HG03354 (cell line): ENCODE data around the gene EYA2.
A peak's percentile ranks its signal among the peaks of the same experiment; 100 is the strongest.
"Not testable (repeated sequence)": the region's sequence is repeated elsewhere in the genome, so short reads cannot be mapped to it uniquely, and the experiment has no call there.

ENCODE experiments used
- ATAC-seq: cut with Tn5 transposase; IDR thresholded peaks from one replicate; pipeline ENCODE4 v1.9.1; 2021; ENCODE audit warnings: mild to moderate bottlenecking; ENCODE audit not compliant: unreplicated experiment, poor library complexity, severe bottlenecking

EYA2 gene

GRCh38 chr20:47181056-47181862 is 286.6 kb downstream of the EYA2 start:
- ATAC-seq, result no peak

DNA sequence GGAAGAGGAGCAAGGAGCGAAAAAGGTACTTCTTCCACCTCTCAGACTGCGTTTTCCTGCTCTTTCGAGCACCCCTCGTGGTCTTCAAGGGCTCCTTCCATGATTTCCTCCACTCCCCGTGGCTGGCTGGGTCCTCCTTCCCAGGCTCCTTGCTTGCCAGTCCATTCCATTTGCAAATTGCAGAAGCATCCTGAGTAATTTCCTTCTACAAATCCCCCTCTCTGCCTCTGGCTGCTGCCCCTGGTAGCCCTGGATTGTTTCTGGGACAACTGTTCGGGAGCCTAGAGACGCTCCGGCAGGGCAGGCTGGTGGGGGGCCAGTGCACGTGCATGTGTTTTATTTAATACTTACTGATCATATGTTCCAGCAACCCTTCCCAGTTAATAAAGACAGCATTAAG is 288.7 kb downstream of the EYA2 start:
- ATAC-seq, result no peak

- no peak for ATAC-seq
Observed at GRCh38 chr20:47187450-47188195, 293.0 kb downstream of the EYA2 start.

- ATAC-seq, result no peak
Observed at GRCh38 chr20:47188540-47188939, 293.9 kb downstream of the EYA2 start.

DNA sequence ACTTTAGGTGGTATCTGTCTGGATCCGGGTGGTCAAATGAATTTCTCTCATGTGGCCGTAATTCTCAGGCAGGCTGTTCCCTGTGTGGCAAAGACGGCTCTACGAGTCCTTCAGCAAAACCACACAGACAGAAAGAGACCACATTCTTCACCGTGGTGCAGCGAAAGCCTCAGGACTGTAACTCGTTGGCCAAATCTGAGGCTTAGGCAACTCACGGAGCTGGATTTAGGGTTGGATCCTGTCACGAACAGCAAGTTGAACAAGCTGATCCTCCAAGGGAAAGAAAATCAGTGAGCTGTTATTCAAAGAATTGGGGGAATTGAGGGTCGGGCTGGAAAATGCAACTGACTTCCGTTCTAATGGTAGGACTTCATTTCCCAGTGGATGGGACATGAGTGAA is 294.4 kb downstream of the EYA2 start:
- ATAC-seq, result no peak

DNA sequence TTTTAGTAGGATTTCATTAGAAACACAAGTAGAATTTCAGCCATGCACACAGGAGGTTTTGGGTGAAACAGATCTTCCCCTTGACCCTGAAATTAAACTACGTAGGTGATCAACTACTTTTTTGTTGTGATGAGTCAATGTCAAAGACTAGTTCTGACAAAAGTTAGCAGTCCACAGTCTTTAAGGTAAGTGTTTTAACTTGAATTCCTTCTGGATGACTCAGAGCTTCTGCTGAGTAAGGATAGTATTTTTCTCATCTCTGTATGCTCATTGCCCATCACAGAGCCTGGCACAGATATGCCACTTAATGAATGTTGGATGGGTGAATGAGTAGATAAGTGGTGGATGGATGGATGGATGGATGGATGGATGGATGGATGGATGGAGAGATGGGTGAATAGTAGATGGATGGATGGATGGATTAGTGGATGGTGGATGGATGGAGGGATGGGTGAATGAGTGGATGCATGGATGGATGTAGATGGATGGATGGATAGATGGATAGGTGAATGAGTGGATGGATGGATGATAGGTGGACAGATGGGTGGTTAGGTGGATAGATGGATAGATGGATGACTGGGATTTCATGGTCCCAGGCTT is 296.5 kb downstream of the EYA2 start:
- ATAC-seq, result no peak

DNA sequence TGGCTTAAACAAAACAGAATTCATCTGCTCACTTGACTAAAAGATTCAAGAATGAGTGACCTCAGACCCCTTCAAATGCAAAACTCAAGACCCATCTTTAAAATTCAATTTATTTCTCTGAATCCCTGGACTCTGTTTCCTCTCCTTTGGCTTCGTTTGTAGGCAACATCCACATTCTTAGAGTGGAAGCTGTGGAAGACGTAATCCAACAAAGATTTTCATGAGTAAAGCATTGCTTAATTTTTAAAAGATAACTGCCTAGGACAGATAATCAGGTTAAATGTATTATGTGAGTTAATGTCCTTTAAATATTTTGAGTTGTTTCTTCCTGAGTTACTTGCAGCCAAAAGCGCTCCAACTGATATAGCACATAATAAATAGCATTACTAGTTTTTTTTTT is 297.3 kb downstream of the EYA2 start:
- no peak for ATAC-seq

DNA sequence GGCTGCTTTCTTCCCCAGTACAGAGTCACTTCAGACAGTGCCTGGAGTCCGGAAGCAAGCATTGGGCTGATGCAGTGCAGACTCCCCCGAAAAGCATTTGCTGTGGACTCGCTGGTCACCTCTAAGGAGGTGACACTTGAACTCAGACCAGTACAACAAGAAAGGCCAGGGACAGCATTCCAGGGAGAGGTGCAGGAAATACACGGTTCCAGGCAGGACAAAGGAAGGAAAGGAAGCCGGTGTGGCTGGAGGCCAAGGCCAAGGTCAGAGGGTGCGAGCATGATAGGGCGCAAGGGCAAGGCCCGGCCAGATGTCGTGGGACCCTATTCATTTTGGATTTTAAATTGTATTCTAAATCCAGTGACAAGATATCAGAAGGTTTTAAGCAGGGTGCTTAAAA is 300.9 kb downstream of the EYA2 start:
- ATAC-seq, result no peak

DNA sequence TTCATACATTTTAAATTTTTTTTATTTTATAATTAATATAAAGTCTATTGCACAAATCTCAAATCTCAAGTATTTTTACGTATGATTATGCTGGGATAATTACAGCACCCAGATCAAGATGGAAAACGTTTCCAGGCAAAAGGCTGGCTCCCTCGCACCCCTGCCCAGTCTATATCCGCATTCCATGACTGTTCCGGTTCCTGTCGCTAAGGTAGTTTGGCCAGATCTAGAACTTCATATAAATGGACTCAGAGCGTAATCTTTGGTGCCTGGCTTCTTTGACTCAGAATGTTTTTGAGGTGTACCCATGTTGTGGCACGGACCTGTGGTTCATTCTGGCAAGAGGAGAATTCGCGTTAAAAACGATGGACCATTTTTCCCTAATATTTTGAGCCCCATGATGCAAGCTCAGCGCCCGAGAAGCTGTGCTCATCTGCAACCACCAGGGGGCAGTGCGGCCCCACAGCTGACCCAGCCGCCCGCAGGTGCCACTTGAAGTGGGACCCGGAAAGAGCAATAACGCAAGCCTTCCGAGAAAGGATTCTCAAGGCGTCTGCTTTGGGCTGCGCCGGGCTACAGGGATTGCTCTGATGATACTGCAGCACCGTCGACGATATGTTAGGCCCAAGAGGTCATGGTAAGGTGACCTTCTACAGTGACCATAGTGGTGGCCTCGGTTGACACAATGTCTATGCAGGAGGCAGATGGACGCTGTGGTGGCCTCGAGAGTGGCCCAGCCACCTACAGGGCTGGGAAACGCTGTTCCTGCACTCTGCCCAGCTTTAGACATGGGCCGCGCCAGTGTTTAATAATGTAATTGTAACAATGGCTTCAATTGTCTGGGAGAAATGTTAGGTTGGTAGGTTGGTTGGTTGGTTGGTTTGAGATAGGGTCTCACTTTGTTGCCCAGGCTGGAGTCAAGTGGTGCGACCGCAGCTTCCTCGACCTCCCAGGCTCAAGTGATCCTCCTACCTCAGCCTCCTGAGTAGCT is 301.7 kb downstream of the EYA2 start:
- ATAC-seq, result peak; percentile 59

- ATAC-seq, result no peak
Observed at GRCh38 chr20:47198254-47198671, 303.6 kb downstream of the EYA2 start.

GRCh38 chr20:47198996-47199552 is 304.4 kb downstream of the EYA2 start:
- no peak for ATAC-seq

DNA sequence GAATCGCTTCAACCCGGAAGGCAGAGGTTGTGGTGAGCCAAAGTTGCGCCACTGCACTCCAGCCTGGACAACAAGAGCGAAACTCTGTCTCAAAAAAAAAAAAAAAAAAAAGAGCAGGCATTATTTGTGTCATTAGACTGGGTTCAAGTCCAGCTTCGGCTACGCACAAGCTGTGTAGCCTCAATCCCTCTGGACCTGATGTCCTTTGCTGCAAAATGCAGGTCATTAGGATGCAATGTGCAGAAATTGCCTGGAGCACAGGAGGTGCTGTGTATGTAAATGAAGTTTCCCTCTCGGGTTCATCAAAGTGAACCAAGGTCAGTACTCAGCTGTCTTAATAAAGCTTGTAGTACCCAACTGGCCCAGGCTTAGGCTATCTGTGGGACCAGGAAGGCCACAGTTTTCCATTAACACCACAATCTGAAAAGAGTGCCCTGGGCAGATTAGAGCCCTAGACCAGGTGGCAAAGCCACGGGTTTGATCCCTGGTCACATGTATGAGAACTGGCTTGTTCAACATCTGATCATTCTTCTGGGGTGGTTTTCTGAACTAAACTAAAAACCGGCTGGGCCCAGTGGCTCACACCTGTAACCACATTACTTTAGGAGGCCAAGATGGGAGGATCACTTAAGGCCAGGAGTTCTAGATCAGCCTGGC is 306.6 kb downstream of the EYA2 start:
- ATAC-seq, result no peak

DNA sequence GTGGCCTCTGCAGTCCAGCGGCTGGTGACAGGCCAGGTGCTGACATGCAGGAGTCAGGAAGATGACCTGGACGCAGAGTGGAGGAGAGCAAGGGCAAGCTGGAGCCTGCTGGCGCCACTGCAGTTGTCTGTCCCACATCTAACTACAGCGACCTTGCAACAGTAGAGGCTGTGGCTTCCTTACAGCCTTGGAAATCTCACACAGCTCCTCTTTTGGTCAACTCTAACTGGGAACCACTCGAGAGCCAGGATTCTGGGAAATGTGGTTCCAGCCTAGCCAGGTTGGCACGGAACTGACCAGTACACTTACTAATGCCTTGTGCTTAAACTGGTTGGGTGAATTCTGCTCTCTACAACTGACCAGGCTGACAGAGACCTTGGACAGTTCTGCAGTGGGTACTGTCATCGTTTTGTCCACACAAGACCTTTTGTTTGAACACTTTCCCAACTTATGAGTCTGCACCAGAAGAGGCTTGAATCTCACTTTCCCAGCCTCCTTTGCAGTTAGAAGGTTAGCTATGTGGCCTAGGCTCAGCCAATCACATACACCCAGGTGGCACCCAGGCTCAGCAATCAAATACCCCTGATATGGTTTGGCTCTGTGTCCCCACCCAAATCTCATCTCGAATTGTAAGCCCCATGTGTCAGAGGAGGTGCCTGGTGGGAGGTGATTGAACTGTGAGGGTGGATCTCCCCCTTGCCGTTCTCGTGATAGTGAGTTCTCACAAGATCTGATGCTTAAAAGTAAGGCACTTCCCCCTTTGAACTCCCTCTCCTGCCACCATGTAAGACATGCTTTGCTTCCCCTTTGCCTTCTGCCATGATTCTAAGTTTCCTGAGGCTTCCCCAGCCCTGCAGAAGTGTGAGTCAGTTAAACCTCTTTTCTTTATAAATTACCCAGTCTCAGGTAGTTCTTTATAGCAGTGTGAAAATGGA is 308.4 kb downstream of the EYA2 start:
- no peak for ATAC-seq

- ATAC-seq, result no peak
Observed at GRCh38 chr20:47204008-47204849, 309.6 kb downstream of the EYA2 start.

DNA sequence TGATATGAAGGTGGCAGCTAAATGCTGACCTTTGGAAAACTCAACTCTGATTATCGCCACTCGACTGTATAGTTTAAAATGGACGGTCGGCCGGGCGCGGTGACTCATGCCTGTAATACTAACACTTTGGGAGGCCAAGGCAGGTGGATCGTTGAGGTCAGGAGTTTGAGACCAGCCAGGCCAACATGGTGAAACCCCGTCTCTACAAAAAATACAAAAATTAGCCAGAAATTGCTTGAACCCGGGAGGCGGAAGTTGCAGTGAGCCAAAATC is 310.1 kb downstream of the EYA2 start:
- not testable (repeated sequence) for ATAC-seq

DNA sequence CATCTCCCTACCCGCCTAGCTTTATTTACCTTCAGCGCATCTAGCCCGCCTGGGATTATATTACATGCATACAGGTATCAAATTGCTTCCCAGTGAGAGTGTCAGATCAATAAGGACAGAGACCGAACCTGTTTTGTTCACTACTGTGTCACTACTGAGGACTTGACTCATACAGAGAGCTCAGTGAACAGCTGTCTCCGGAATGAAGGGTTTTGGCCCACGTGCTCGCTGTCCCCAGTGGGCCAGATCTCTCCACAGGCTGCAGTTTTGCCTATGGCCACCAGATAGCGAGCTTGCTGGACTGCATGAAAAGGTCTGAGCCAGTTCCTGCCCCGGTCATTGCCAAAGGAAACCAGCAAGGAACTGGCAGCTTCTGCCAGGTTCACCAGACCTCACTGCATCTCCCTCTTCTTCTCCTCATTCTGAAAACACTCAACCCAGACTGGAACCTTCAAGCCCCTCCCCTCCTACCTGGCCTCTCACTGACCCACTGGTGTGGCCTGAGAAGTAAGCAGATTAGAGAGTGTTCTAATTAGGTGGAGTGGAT is 311.0 kb downstream of the EYA2 start:
- no peak for ATAC-seq

GRCh38 chr20:47206552-47206951 is 311.9 kb downstream of the EYA2 start:
- not testable (repeated sequence) for ATAC-seq
